Progenitor cell of endocrine pancreas (in vitro differentiated cells): ENCODE measurements around the gene FRS2. TPM values are rescaled to one million over a fixed set of nuclear protein-coding genes. Genes with fewer than 3 reads are reported as not detected.

ENCODE experiments used
- DNase-seq: peaks from one replicate; pipeline ENCODE4 v3.0.0; 2021; ENCODE audit warnings: low spot score; ENCODE audit not compliant: unreplicated experiment
- H3K27ac Mint-ChIP-seq: 2 replicates; pipeline ENCODE4 v1.8.0; 2021; ENCODE audit warnings: mild to moderate bottlenecking, moderate library complexity, mixed read lengths
- H3K27me3 Mint-ChIP-seq: 2 replicates; pipeline ENCODE4 v1.8.0; 2021; ENCODE audit warnings: mixed read lengths
- H3K36me3 Mint-ChIP-seq: 2 replicates; pipeline ENCODE4 v1.8.0; 2022; ENCODE audit warnings: mixed read lengths; ENCODE audit not compliant: insufficient read depth
- H3K4me1 Mint-ChIP-seq: 2 replicates; pipeline ENCODE4 v1.8.0; 2021; ENCODE audit warnings: low read depth, mixed read lengths
- H3K4me3 Mint-ChIP-seq: 2 replicates; pipeline ENCODE4 v1.8.0; 2021; ENCODE audit warnings: low read depth, mild to moderate bottlenecking, moderate library complexity, mixed read lengths
- H3K9me3 Mint-ChIP-seq: 2 replicates; pipeline ENCODE4 v1.8.0; 2021; ENCODE audit warnings: low read depth, mixed read lengths
- CTCF ChIP-seq: fragments of 200-600 bp; sonication (generic); IDR thresholded peaks from one replicate; pipeline ENCODE4 v1.5.0; 2021; ENCODE audit warnings: antibody characterized with exemption, mild to moderate bottlenecking; ENCODE audit not compliant: unreplicated experiment
- total RNA-seq: library from RNA; stranded (reverse); gene quantifications from 2 replicates; pipeline ENCODE4 v1.2.1, GENCODE V29; 2021

FRS2 gene
- total RNA-seq, 1 donor from 2014 or later = 42.6 TPM

- Mint-ChIP-seq H3K27ac (peak overlapping the region; percentile 26), H3K4me1 (peaks cover 19% of the 10 kb centered on the region), H3K4me3 (no peak overlapping the region), H3K36me3 (peaks cover 24% of the 10 kb centered on the region), H3K27me3 (no peaks in the 10 kb centered on the region), H3K9me3 (peaks cover 16% of the 10 kb centered on the region)
- TF ChIP-seq CTCF = no peak
- DNase-seq = no peak
Measured at GRCh38 chr12:69484428-69484827, 14.2 kb downstream of the FRS2 start.

GRCh38 chr12:69490920-69491643 lies 20.9 kb downstream of the FRS2 start:
- Mint-ChIP-seq H3K4me3 (no peak overlapping the region), H3K36me3 (peaks cover 27% of the 10 kb centered on the region), H3K9me3 (peaks cover 13% of the 10 kb centered on the region), H3K27me3 (no peaks in the 10 kb centered on the region), H3K4me1 (no peaks in the 10 kb centered on the region), H3K27ac (no peak overlapping the region)
- DNase-seq = no peak
- no peak for TF ChIP-seq CTCF

- no peak for DNase-seq
- no peaks in the 10 kb centered on the region for H3K27me3 Mint-ChIP-seq
- no peak overlapping the region for H3K4me3 Mint-ChIP-seq
- H3K36me3 Mint-ChIP-seq = peaks cover 12% of the 10 kb centered on the region
- H3K4me1 Mint-ChIP-seq = no peaks in the 10 kb centered on the region
- TF ChIP-seq CTCF = no peak
- H3K9me3 Mint-ChIP-seq = peaks cover 2% of the 10 kb centered on the region
- no peak overlapping the region for H3K27ac Mint-ChIP-seq
Measured at GRCh38 chr12:69492739-69493138, 22.6 kb downstream of the FRS2 start.

GRCh38 chr12:69495071-69495470 lies 24.9 kb downstream of the FRS2 start:
- Mint-ChIP-seq H3K27ac (no peak overlapping the region), H3K36me3 (peaks cover 4% of the 10 kb centered on the region), H3K9me3 (no peaks in the 10 kb centered on the region), H3K27me3 (no peaks in the 10 kb centered on the region), H3K4me1 (no peaks in the 10 kb centered on the region), H3K4me3 (no peak overlapping the region)
- DNase-seq = no peak
- no peak for TF ChIP-seq CTCF

GRCh38 chr12:69497308-69498026 lies 27.3 kb downstream of the FRS2 start:
- no peak for TF ChIP-seq CTCF
- Mint-ChIP-seq H3K4me3 (no peak overlapping the region), H3K9me3 (no peaks in the 10 kb centered on the region), H3K27ac (no peak overlapping the region), H3K27me3 (no peaks in the 10 kb centered on the region), H3K36me3 (peaks cover 1% of the 10 kb centered on the region), H3K4me1 (no peaks in the 10 kb centered on the region)
- DNase-seq = no peak
